Stimulated activated CD8-positive, alpha-beta memory T cell treated with anti-CD3 and anti-CD28 coated beads, Interleukin-4, amount 100 ng/mL, for 1 hour (primary cell): ENCODE results near the gene CMIP.
A peak's percentile ranks its signal among the peaks of the same experiment; 100 is the strongest.

Source experiments
- DNase-seq, 2 donors: peaks; one replicate each; pipeline ENCODE4 v3.0.0-alpha.2; 2020; ENCODE audit warnings: low read depth in 2 of 2, low spot score in 1 of 2

Gene CMIP

GRCh38 chr16:81695321-81696165 lies 250.9 kb downstream of the CMIP start:
- DNase-seq = no peak

- no peak for DNase-seq
Observed at GRCh38 chr16:81696166-81696960, 251.8 kb downstream of the CMIP start.

GRCh38 chr16:81696961-81697615 lies 252.5 kb downstream of the CMIP start:
- DNase-seq = peak; percentile 28 to 36

- no peak for DNase-seq
Observed at GRCh38 chr16:81697616-81698309, 253.2 kb downstream of the CMIP start.

GRCh38 chr16:81698310-81698641 lies 253.7 kb downstream of the CMIP start:
- DNase-seq = no peak

- no peak for DNase-seq
Observed at GRCh38 chr16:81699596-81699995, 255.0 kb downstream of the CMIP start.

GRCh38 chr16:81700071-81700779 lies 255.6 kb downstream of the CMIP start:
- no peak for DNase-seq

- no peak for DNase-seq
Observed at GRCh38 chr16:81700780-81701165, 256.2 kb downstream of the CMIP start.

GRCh38 chr16:81701296-81701970 lies 256.8 kb downstream of the CMIP start:
- no peak for DNase-seq

- DNase-seq = no peak
Observed at GRCh38 chr16:81702506-81702905, 257.9 kb downstream of the CMIP start.

- DNase-seq = no peak
Observed at GRCh38 chr16:81703177-81704155, 258.9 kb downstream of the CMIP start.

- DNase-seq = no peak
Observed at GRCh38 chr16:81705261-81705660, 260.7 kb downstream of the CMIP start.

GRCh38 chr16:81706327-81707295 lies 262.0 kb downstream of the CMIP start:
- DNase-seq = no peak

- DNase-seq = no peak
Observed at GRCh38 chr16:81707411-81708265, 263.0 kb downstream of the CMIP start.

GRCh38 chr16:81708266-81709015 lies 263.8 kb downstream of the CMIP start:
- DNase-seq = no peak
